H1 (cell line): ENCODE results near the gene LRRC17. TPM values are rescaled to one million over a fixed set of nuclear protein-coding genes. Genes with fewer than 3 reads are reported as not detected.

Source experiments
- CTCF ChIA-PET: fragments of 300-600 bp; sonication (Branson Sonifier 250); formaldehyde crosslinking; loops from one replicate; lab custom pipeline; 2021; ENCODE audit not compliant: partially characterized antibody; lab: Charles Lee
- POLR2A ChIA-PET: fragments of 300-600 bp; sonication (Branson Sonifier 250); formaldehyde crosslinking; loops from one replicate; lab custom pipeline; 2021; ENCODE audit warnings: inconsistent platforms; ENCODE audit not compliant: partially characterized antibody; lab: Charles Lee
- DNase-seq, 2 experiments: peaks; one replicate each; pipeline versions ENCODE4 v3.0.0 to v3.0.0-alpha.2; 2010 to 2022; ENCODE audit warnings: low spot score in 2 of 2, low read depth in 1 of 2, mixed read lengths in 1 of 2
- FAIRE-seq: peaks from 2 replicates; lab custom pipeline; 2011; peaks lifted over from hg19 to GRCh38; lab: Jason Lieb, UNC
- H2AFZ ChIP-seq: 2 replicates; pipeline ENCODE4 v1.8.1; 2012; ENCODE audit warnings: low read length, inconsistent platforms
- H2AK5ac ChIP-seq: 2 replicates; pipeline ENCODE4 v1.6.1; 2013; ENCODE audit warnings: low read depth, low read length
- H2BK120ac ChIP-seq: replicated peaks from 2 replicates; pipeline ENCODE3; 2013; ENCODE audit warnings: low read depth, low read length, inconsistent platforms
- H2BK12ac ChIP-seq: 2 replicates; pipeline ENCODE4 v1.6.1; 2013; ENCODE audit warnings: low read depth, low read length
- H2BK15ac ChIP-seq: 2 replicates; pipeline ENCODE4 v1.6.1; 2013; ENCODE audit warnings: low read length
- H2BK20ac ChIP-seq: 2 replicates; pipeline ENCODE4 v1.6.1; 2013; ENCODE audit warnings: low read length
- H2BK5ac ChIP-seq: 2 replicates; pipeline ENCODE4 v1.6.1; 2013; ENCODE audit warnings: low read depth, low read length
- H3K14ac ChIP-seq: 2 replicates; pipeline ENCODE4 v1.6.1; 2013; ENCODE audit warnings: inconsistent platforms; ENCODE audit not compliant: insufficient read length
- H3K18ac ChIP-seq: 2 replicates; pipeline ENCODE4 v1.6.1; 2013; ENCODE audit warnings: low read length; ENCODE audit errors: extremely low read depth
- H3K23ac ChIP-seq: 2 replicates; pipeline ENCODE4 v1.6.1; 2013; ENCODE audit warnings: inconsistent platforms; ENCODE audit not compliant: insufficient read length
- H3K23me2 ChIP-seq: 2 replicates; pipeline ENCODE4 v1.6.1; 2013; ENCODE audit warnings: low read depth, low read length
- H3K27ac ChIP-seq: 2 replicates; pipeline ENCODE4 v1.6.1; 2011; ENCODE audit warnings: low read depth, low read length, inconsistent platforms
- H3K27me3 ChIP-seq, 4 experiments: replicated peaks in 1 of 4; 1 replicate in 1 of 4; 2 replicates in 3 of 4; pipeline versions ENCODE4 v1.6.1 to v1.8.1; 2011 to 2013; ENCODE audit warnings: low read length in 3 of 4, mild to moderate bottlenecking in 3 of 4, inconsistent platforms in 2 of 4, mixed read lengths in 2 of 4, moderate library complexity in 1 of 4; ENCODE audit not compliant: control insufficient read depth in 3 of 4, insufficient read depth in 3 of 4; ENCODE audit errors: extremely low read depth in 1 of 4
- H3K36me3 ChIP-seq, 4 experiments: 2 replicates each; pipeline versions ENCODE4 v1.6.1 to v1.8.1; 2011 to 2013; ENCODE audit warnings: mild to moderate bottlenecking in 4 of 4, low read length in 3 of 4, moderate library complexity in 2 of 4, control low read depth in 1 of 4, inconsistent platforms in 1 of 4; ENCODE audit not compliant: insufficient read depth in 4 of 4, control insufficient read depth in 2 of 4
- H3K4ac ChIP-seq: replicated peaks from 2 replicates; pipeline ENCODE3; 2013; ENCODE audit warnings: low read length, low read depth, mixed read lengths, inconsistent platforms; ENCODE audit not compliant: insufficient read length
- H3K4me1 ChIP-seq, 4 experiments: replicated peaks in 1 of 4; 1 replicate in 1 of 4; 2 replicates in 3 of 4; pipeline versions ENCODE4 v1.6.1 to v1.8.1; 2011 to 2013; ENCODE audit warnings: low read length in 3 of 4, inconsistent platforms in 2 of 4, mixed read lengths in 1 of 4; ENCODE audit not compliant: insufficient read depth in 4 of 4, control insufficient read depth in 3 of 4
- H3K4me2 ChIP-seq, 2 experiments: 2 replicates each; pipeline versions ENCODE4 v1.6.1 to v1.8.1; 2011 to 2013; ENCODE audit warnings: low read depth in 2 of 2, low read length in 2 of 2, control low read depth in 1 of 2, inconsistent platforms in 1 of 2, mild to moderate bottlenecking in 1 of 2; ENCODE audit not compliant: insufficient read depth in 1 of 2
- H3K4me3 ChIP-seq, 4 experiments: fragments of 200-600, 300-600 bp in 1 of 4; sonication (generic), shearing (Covaris generic), sonication (Bioruptor Twin) in 1 of 4; 2 replicates each; pipeline versions ENCODE4 v1.5.1 to v1.8.1; 2011 to 2016; ENCODE audit warnings: low read length in 4 of 4, low read depth in 3 of 4, control low read depth in 2 of 4, inconsistent platforms in 2 of 4, mild to moderate bottlenecking in 2 of 4, mixed read lengths in 1 of 4, moderate library complexity in 1 of 4; ENCODE audit not compliant: insufficient read depth in 2 of 4; ENCODE audit errors: extremely low read depth in 1 of 4
- H3K56ac ChIP-seq: replicated peaks from 2 replicates; pipeline ENCODE3; 2013; ENCODE audit warnings: low read depth, mild to moderate bottlenecking, mixed read lengths, low read length, inconsistent platforms; ENCODE audit not compliant: insufficient read length
- H3K79me1 ChIP-seq: 2 replicates; pipeline ENCODE4 v1.6.1; 2013; ENCODE audit warnings: low read depth, low read length, control low read depth
- H3K79me2 ChIP-seq, 2 experiments: 2 replicates each; pipeline versions ENCODE4 v1.6.1 to v1.8.1; 2012 to 2013; ENCODE audit warnings: low read length in 2 of 2, mild to moderate bottlenecking in 2 of 2, inconsistent platforms in 1 of 2; ENCODE audit not compliant: insufficient read depth in 2 of 2, control insufficient read depth in 1 of 2
- H3K9ac ChIP-seq, 4 experiments: replicated peaks in 1 of 4; 1 replicate in 1 of 4; 2 replicates in 3 of 4; pipeline versions ENCODE4 v1.6.1 to v1.8.1; 2011 to 2013; ENCODE audit warnings: low read depth in 3 of 4, low read length in 3 of 4, control low read depth in 2 of 4, mild to moderate bottlenecking in 2 of 4, moderate library complexity in 2 of 4, inconsistent platforms in 1 of 4; ENCODE audit errors: extremely low read depth in 1 of 4
- H3K9me3 ChIP-seq, 2 experiments: 2 replicates each; pipeline versions ENCODE4 v1.6.1 to v1.8.1; 2012 to 2013; ENCODE audit warnings: mild to moderate bottlenecking in 2 of 2, moderate library complexity in 2 of 2, control low read depth in 1 of 2, inconsistent platforms in 1 of 2, low read depth in 1 of 2, low read length in 1 of 2, mixed read lengths in 1 of 2; ENCODE audit not compliant: insufficient read depth in 2 of 2
- H4K20me1 ChIP-seq, 2 experiments: replicated peaks in 1 of 2; 2 replicates each; pipeline versions ENCODE3 to v1.8.1; 2011 to 2013; ENCODE audit warnings: inconsistent platforms in 2 of 2, low read length in 2 of 2, mild to moderate bottlenecking in 1 of 2; ENCODE audit not compliant: insufficient read depth in 2 of 2, control insufficient read depth in 1 of 2
- H4K5ac ChIP-seq: 2 replicates; pipeline ENCODE4 v1.6.1; 2013; ENCODE audit warnings: low read length, low read depth, mixed read lengths, inconsistent platforms; ENCODE audit not compliant: insufficient read length
- H4K8ac ChIP-seq: 2 replicates; pipeline ENCODE4 v1.8.0; 2013; ENCODE audit warnings: mild to moderate bottlenecking, moderate library complexity, low read length, inconsistent platforms; ENCODE audit not compliant: insufficient read depth; ENCODE audit errors: extremely low read depth
- H4K91ac ChIP-seq: replicated peaks from 2 replicates; pipeline ENCODE3; 2013; ENCODE audit warnings: low read length, mixed read lengths, inconsistent platforms; ENCODE audit not compliant: insufficient read length
- BRCA1 ChIP-seq: IDR thresholded peaks from 2 replicates; pipeline ENCODE4 v1.6.1; 2012; ENCODE audit warnings: low read depth, low read length, improper control_type of control experiment
- CBX8 ChIP-seq: fragments of 300-800, 300-1000 bp; sonication (generic); IDR thresholded peaks from 2 replicates; pipeline ENCODE4 v1.7.1; 2016; ENCODE audit warnings: low read depth, low read length, borderline replicate concordance
- KDM4A ChIP-seq: IDR thresholded peaks from one replicate; pipeline ENCODE4 v1.7.1; 2012; ENCODE audit warnings: low read depth, mild to moderate bottlenecking, moderate library complexity, low read length, inconsistent platforms; ENCODE audit not compliant: severe bottlenecking
- PHF8 ChIP-seq: fragments of 200-600 bp; sonication (generic); conservative IDR thresholded peaks from 2 replicates; pipeline ENCODE4 v1.7.1; 2012; ENCODE audit warnings: low read depth, mild to moderate bottlenecking, inconsistent platforms, low read length, moderate library complexity
- POLR2AphosphoS5 ChIP-seq: IDR thresholded peaks from 2 replicates; pipeline ENCODE4 v1.6.1; 2011; ENCODE audit warnings: low read depth, low read length
- TAF1 ChIP-seq: IDR thresholded peaks from 2 replicates; pipeline ENCODE4 v1.6.1; 2011; ENCODE audit warnings: mild to moderate bottlenecking, low read depth, low read length
- WGBS, 2 experiments: shearing (Covaris generic) in 1 of 2; methylation state at CpG; one replicate each; pipeline versions ENCODE4 v1.1.6 to v1.1.7; 2013 to 2015; ENCODE audit warnings: low lambda C conversion rate in 2 of 2, mixed read lengths in 2 of 2, inconsistent platforms in 1 of 2, low coverage in 1 of 2, missing lambda C conversion rate in 1 of 2; ENCODE audit not compliant: insufficient replicate concordance in 2 of 2, insufficient coverage in 1 of 2, insufficient read length in 1 of 2; ENCODE audit errors: extremely low coverage in 1 of 2, missing lambda C conversion rate in 1 of 2; 5-methylcytosine and 5-hydroxymethylcytosine counted together
- polyA plus RNA-seq, 7 experiments: library from polyadenylated mRNA; depleted of rRNA in 3 of 7; stranded (reverse) in 5 of 7; unstranded in 2 of 7; fragments of >200 nt in 5 of 7; fragments of 200-250 nt in 2 of 7; gene quantifications; 1 replicate in 5 of 7; 2 replicates in 1 of 7; 4 replicates in 1 of 7; pipeline versions ENCODE4 v1.2.1 to v1.2.3, GENCODE V29; 2011 to 2013; ENCODE audit warnings: missing spikeins in 2 of 7, mixed read lengths in 2 of 7
- total RNA-seq: library from RNA; stranded (reverse); fragmentation: NEBNext Ultra II Directional; extraction: Animal tissue kit (Norgen Biotek cat#: 25700); gene quantifications from 2 replicates; pipeline ENCODE4 v1.2.1, GENCODE V29; 2021
- TF ChIP-seq, protein P1 (sequence below): IDR thresholded peaks from 2 replicates; pipeline ENCODE4 v1.6.1; 2011; ENCODE audit warnings: low read depth, mild to moderate bottlenecking, low read length; ENCODE audit not compliant: insufficient read depth
- TF ChIP-seq, protein P2 (sequence below): IDR thresholded peaks from 2 replicates; pipeline ENCODE4 v1.6.1; 2012; ENCODE audit warnings: low read length, inconsistent platforms

LRRC17 gene
- total and polyA plus RNA-seq, 2 of the 8 experiments (the other 6 are each of a cell fraction or from before 2014, with no cell fraction given), result 3.0 TPM

DNA sequence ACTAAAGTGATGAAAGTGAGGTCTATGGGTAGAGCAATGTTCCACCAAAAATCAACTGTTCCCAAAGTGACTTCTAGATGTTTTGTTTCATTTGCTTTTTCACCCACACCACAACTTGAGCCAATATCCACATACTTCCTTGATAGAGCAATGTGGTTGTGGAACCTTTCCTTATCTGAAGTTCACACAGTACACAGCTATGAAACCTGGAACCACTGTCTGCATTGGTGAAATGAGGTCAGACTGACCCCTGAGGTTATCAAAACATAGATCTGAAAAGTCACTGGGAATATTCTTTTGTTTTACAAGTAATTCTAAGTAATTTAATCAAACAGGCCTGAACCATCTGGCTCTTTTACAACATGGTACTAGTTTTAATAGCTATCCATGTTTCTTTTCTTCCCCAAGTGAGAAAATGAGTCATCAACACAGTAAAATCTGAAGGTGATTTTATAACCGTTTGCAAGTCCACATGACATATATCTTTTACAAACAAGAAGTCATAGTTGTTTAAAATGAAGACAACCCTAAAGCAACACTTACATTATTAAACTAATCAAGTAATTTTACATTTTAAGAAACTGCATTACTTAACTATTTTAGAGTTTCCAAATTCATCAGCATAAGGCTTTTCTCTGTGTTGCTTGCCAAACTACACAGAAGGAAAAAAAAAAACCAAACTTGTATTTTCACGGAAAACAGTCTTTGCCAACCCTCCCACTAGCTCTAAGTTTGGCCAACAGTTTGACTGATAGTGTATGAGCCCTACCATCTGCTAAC, 80.3 kb downstream of the LRRC17 start:
- Histone ChIP-seq H4K91ac (no peak overlapping the region), H3K4me1 (no peaks in the 10 kb centered on the region), H2AFZ (no peak overlapping the region), H3K27me3 (no peaks in the 10 kb centered on the region), H4K5ac (no peak overlapping the region), H3K14ac (no peak overlapping the region), H2BK15ac (no peak overlapping the region), H3K18ac (no peak overlapping the region), H4K8ac (no peak overlapping the region), H3K9ac (no peak overlapping the region), H2BK5ac (no peak overlapping the region), H3K23me2 (no peaks in the 10 kb centered on the region), H3K79me1 (no peaks in the 10 kb centered on the region), H3K4ac (no peak overlapping the region), H3K79me2 (no peaks in the 10 kb centered on the region), H3K4me2 (no peak overlapping the region), H3K27ac (no peak overlapping the region), H2BK12ac (no peak overlapping the region), H4K20me1 (no peaks in the 10 kb centered on the region), H2BK20ac (no peak overlapping the region), H3K36me3 (no peaks in the 10 kb centered on the region), H2BK120ac (no peak overlapping the region), H2AK5ac (no peak overlapping the region), H3K23ac (no peak overlapping the region), H3K56ac (no peak overlapping the region), H3K9me3 (peaks cover 0 to 3% of the 10 kb centered on the region in 2 experiments; a peak in 2 of 4 replicates), H3K4me3 (no peak overlapping the region)
- FAIRE-seq (no peak), DNase-seq (no peak)
- CTCF ChIA-PET, result no interaction called here
- POLR2A ChIA-PET, result no interaction called here
- WGBS, 2 experiments, result 78% methylated on average over 2 of the region's 2 CpGs; no CpG with 5 or more reads in 1 of the 2 experiments
- TF ChIP-seq TAF1 (no peak), CBX8 (no peak), KDM4A (no peak), BRCA1 (no peak), POLR2AphosphoS5 (no peak), PHF8 (no peak)
- TF ChIP-seq, protein P1, sequence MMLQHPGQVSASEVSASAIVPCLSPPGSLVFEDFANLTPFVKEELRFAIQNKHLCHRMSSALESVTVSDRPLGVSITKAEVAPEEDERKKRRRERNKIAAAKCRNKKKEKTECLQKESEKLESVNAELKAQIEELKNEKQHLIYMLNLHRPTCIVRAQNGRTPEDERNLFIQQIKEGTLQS, result no peak
- TF ChIP-seq, protein P2, sequence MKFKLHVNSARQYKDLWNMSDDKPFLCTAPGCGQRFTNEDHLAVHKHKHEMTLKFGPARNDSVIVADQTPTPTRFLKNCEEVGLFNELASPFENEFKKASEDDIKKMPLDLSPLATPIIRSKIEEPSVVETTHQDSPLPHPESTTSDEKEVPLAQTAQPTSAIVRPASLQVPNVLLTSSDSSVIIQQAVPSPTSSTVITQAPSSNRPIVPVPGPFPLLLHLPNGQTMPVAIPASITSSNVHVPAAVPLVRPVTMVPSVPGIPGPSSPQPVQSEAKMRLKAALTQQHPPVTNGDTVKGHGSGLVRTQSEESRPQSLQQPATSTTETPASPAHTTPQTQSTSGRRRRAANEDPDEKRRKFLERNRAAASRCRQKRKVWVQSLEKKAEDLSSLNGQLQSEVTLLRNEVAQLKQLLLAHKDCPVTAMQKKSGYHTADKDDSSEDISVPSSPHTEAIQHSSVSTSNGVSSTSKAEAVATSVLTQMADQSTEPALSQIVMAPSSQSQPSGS, result no peak
